SJSA1 (cell line): ENCODE data around the gene CHCHD3. TPM values are rescaled to one million over a fixed set of nuclear protein-coding genes. Genes with fewer than 3 reads are reported as not detected.
A peak's percentile ranks its signal among the peaks of the same experiment; 100 is the strongest.

ENCODE experiments used
- DNase-seq, 2 experiments: peaks; one replicate each; pipeline ENCODE4 v3.0.0-alpha.2; 2015 to 2020; ENCODE audit warnings: low spot score in 2 of 2, low read depth in 1 of 2
- H3K27ac ChIP-seq: fragments of 250-450 bp; sonication (Bioruptor Pico); 2 replicates; pipeline ENCODE4 v1.5.1; 2020; ENCODE audit warnings: mild to moderate bottlenecking, moderate library complexity
- H3K27me3 ChIP-seq: fragments of 250-450 bp; sonication (Bioruptor Pico); replicated peaks from 2 replicates; pipeline ENCODE4 v1.5.1; 2020; ENCODE audit warnings: mild to moderate bottlenecking, moderate library complexity
- H3K36me3 ChIP-seq: fragments of 250-450 bp; sonication (Bioruptor Pico); 2 replicates; pipeline ENCODE4 v1.5.1; 2020; ENCODE audit warnings: mild to moderate bottlenecking
- H3K4me1 ChIP-seq: fragments of 250-450 bp; sonication (Bioruptor Pico); replicated peaks from 2 replicates; pipeline ENCODE4 v1.6.1; 2021; ENCODE audit warnings: mild to moderate bottlenecking
- H3K4me3 ChIP-seq: fragments of 250-450 bp; sonication (Bioruptor Pico); 2 replicates; pipeline ENCODE4 v1.5.1; 2020; ENCODE audit warnings: mild to moderate bottlenecking
- H3K9me3 ChIP-seq: fragments of 250-450 bp; sonication (Bioruptor Pico); replicated peaks from 2 replicates; pipeline ENCODE4 v1.5.1; 2020; ENCODE audit warnings: mild to moderate bottlenecking
- total RNA-seq: library from RNA; depleted of rRNA; stranded (reverse); fragments of >200 nt; shearing (Covaris generic); gene quantifications from 2 replicates; pipeline ENCODE4 v1.2.3, GENCODE V29; 2014; rRNA removed

Gene CHCHD3
- total RNA-seq, result 150 and 198 TPM in 2 replicates

DNA sequence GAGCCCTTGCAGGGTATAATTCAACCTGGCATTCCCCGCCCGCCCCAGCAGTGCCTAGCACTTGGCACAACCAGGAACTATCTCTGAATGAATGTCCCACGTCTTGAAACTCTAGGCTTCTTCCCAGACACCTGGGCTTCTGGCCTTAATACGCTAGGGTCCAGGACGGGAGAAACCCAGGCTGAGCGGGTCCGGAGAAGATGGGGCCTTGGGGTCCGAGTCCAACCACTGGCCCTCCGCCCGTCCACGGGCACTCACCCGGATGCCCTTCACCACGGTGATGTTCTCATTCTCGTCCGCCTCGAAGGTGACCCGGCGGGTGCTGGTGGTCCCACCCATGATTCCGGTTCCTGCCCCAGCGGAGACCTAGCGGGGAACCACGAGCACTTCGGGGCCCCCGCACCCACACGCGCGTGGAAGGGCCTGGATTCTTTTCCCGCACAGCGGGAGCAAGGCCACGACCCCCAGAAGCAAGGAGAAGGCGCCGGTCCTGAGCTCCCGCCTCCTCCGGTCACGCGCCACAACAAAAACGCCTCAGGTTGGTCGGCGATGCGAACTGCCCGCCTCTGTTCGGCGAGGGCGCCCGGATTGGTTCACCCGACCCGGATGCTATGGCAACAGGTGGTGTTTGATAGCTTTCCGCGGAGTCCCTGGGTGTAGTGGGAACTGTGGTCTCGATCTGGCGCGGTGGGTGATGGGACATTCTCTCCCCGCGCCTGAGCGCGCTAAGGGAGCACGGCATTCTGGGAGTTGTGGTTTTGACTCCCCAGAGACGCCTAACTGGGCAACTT, at the start of gene CHCHD3:
Gene CHCHD3, minus strand, starts transcription at position 492 of the 791 bp plus-strand sequence. Its CDS starts 153 bp downstream, at position 339.
- Histone ChIP-seq H3K27me3 (no peaks in the 10 kb centered on the region; the same call in 1 of the 2 replicates), H3K36me3 (peaks cover 26% of the 10 kb centered on the region), H3K4me1 (no peaks in the 10 kb centered on the region), H3K4me3 (peak within 1 kb of the TSS; percentile 82), H3K9me3 (no peaks in the 10 kb centered on the region), H3K27ac (peak within 1 kb of the TSS; percentile 74)
- DNase-seq, result peak; percentile 94 to 98

DNA sequence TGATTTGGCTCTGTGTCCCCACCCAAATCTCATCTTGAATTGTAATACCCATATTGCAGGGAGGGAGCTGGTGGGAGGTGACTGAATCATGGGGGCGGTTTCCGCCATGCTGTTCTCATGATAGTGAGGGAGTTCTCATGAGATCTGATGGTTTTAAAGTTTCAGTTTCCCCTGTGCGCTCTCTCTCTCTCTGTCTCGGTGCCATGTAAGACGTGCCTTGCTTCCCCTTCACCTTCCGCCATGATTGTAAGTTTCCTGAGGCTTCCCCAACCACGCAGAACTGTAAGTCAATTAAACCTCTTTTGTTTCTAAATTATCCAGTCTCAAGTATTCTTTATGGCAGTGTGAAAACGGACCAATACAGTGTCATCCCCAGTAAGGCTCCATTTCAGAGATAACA, 48.3 kb upstream of the CHCHD3 start:
- Histone ChIP-seq H3K4me3 (no peak overlapping the region), H3K9me3 (no peaks in the 10 kb centered on the region), H3K27ac (no peak overlapping the region), H3K27me3 (peaks cover 8% of the 10 kb centered on the region; the same call in 1 of the 2 replicates), H3K4me1 (no peaks in the 10 kb centered on the region), H3K36me3 (no peaks in the 10 kb centered on the region)
- no peak for DNase-seq

DNA sequence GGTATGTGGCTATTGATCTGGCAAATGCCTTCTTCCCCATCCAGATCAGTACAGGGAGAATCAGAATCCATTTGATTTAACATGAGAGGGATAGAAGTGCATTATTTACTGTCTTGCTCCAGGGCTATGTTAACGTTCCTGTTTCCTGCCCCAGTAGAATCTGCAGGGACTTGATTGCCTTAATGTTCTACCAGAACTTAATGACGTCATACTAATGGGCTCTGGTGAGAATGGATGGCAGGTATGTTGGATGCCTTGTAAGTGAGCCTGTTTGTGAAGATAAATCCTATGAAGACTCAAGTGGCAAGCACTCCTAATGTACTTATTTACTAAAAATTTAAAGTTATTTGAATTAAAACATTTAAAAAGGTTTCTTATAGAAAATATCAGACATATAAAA, 44.5 kb upstream of the CHCHD3 start:
- no peaks in the 10 kb centered on the region for H3K9me3 ChIP-seq
- H3K27ac ChIP-seq, result no peak overlapping the region
- no peaks in the 10 kb centered on the region for H3K4me1 ChIP-seq
- H3K27me3 ChIP-seq, result no peaks in the 10 kb centered on the region
- no peak overlapping the region for H3K4me3 ChIP-seq
- H3K36me3 ChIP-seq, result no peaks in the 10 kb centered on the region
- DNase-seq, result no peak

DNA sequence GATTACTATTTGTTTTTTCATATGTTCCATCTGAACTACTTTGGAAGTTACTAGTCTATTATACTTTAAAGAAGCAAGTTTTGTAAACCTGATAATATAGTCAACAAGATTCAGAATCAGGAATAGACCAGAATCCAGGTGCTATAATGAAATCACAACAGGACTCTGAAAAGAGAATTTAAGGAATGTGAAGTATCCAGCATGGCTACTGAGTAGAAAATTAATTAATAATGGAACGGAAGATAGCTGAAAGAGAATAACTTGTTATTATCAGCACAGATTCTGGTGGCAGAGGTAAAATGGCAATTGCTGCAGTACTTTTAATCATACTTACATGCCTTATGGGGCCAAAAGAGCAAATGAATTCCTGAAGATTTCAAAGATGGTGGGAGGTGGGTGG, 43.1 kb upstream of the CHCHD3 start:
- no peaks in the 10 kb centered on the region for H3K4me1 ChIP-seq
- H3K27ac ChIP-seq, result no peak overlapping the region
- H3K27me3 ChIP-seq, result no peaks in the 10 kb centered on the region
- no peak for DNase-seq
- H3K9me3 ChIP-seq, result no peaks in the 10 kb centered on the region
- no peak overlapping the region for H3K4me3 ChIP-seq
- H3K36me3 ChIP-seq, result no peaks in the 10 kb centered on the region

- no peak for DNase-seq
- no peak overlapping the region for H3K27ac ChIP-seq
- no peaks in the 10 kb centered on the region for H3K9me3 ChIP-seq
- H3K27me3 ChIP-seq, result peaks cover 1% of the 10 kb centered on the region; the same call in 1 of the 2 replicates
- no peaks in the 10 kb centered on the region for H3K36me3 ChIP-seq
- no peaks in the 10 kb centered on the region for H3K4me1 ChIP-seq
- no peak overlapping the region for H3K4me3 ChIP-seq
Measured at GRCh38 chr7:133121175-133121844, 39.4 kb upstream of the CHCHD3 start.

- no peak for DNase-seq
- H3K36me3 ChIP-seq, result no peaks in the 10 kb centered on the region
- no peak overlapping the region for H3K4me3 ChIP-seq
- no peak overlapping the region for H3K27ac ChIP-seq
- peaks cover 8% of the 10 kb centered on the region; the same call in 1 of the 2 replicates for H3K27me3 ChIP-seq
- H3K9me3 ChIP-seq, result no peaks in the 10 kb centered on the region
- no peaks in the 10 kb centered on the region for H3K4me1 ChIP-seq
Measured at GRCh38 chr7:133119067-133119466, 37.2 kb upstream of the CHCHD3 start.

- H3K4me3 ChIP-seq, result no peak overlapping the region
- no peaks in the 10 kb centered on the region for H3K36me3 ChIP-seq
- no peaks in the 10 kb centered on the region for H3K9me3 ChIP-seq
- peaks cover 11% of the 10 kb centered on the region for H3K27me3 ChIP-seq
- no peaks in the 10 kb centered on the region for H3K4me1 ChIP-seq
- DNase-seq, result no peak
- H3K27ac ChIP-seq, result no peak overlapping the region
Measured at GRCh38 chr7:133118261-133118660, 36.4 kb upstream of the CHCHD3 start.

DNA sequence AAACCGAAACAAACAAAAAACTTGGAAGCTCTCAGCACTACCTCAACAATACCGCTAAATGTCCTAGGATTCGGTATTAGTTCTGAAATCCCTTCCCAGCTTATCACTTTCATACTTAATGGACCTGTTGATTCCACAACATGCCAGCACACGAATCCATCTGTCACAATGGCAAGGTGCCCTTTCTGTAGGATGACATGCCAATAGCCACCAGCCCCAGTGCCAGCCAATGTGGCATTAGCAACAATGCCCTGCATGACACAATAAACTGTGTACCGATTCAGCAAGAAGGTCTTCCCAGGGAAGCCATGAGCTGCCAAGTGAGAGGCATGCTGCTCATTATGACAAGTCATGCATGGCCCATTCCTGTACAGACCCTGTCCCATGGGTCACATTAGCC, 35.6 kb upstream of the CHCHD3 start:
- Histone ChIP-seq H3K9me3 (no peaks in the 10 kb centered on the region), H3K4me1 (no peaks in the 10 kb centered on the region), H3K36me3 (no peaks in the 10 kb centered on the region), H3K27me3 (peaks cover 12% of the 10 kb centered on the region), H3K4me3 (no peak overlapping the region), H3K27ac (no peak overlapping the region)
- no peak for DNase-seq

GRCh38 chr7:133115596-133115995, 33.7 kb upstream of the CHCHD3 start:
- peaks cover 12% of the 10 kb centered on the region for H3K27me3 ChIP-seq
- no peaks in the 10 kb centered on the region for H3K9me3 ChIP-seq
- no peaks in the 10 kb centered on the region for H3K36me3 ChIP-seq
- no peak overlapping the region for H3K4me3 ChIP-seq
- H3K27ac ChIP-seq, result no peak overlapping the region
- DNase-seq, result no peak
- H3K4me1 ChIP-seq, result no peaks in the 10 kb centered on the region

- H3K27ac ChIP-seq, result no peak overlapping the region
- no peaks in the 10 kb centered on the region for H3K9me3 ChIP-seq
- H3K27me3 ChIP-seq, result peaks cover 12% of the 10 kb centered on the region
- no peak for DNase-seq
- H3K4me3 ChIP-seq, result no peak overlapping the region
- H3K4me1 ChIP-seq, result no peaks in the 10 kb centered on the region
- H3K36me3 ChIP-seq, result no peaks in the 10 kb centered on the region
Measured at GRCh38 chr7:133114519-133114918, 32.6 kb upstream of the CHCHD3 start.

DNA sequence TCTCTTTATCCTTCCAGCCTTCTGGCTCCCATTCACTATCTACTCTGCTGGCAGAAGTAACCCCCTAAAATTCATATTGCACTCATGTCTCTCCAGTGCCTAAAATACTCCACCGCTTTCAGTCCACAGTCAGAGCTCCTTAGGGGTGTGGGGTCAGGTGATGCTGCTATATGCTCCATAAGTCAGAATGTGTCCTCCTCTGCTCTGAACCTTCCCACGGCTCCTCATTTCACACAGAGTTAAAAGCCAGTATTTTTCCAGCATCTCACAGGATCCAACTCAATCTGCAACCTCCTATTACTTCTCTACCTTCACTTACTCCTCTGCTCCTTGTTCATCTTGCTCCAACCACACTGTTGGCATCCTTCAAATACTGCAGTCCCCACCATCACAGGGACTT, 31.1 kb upstream of the CHCHD3 start:
- Histone ChIP-seq H3K9me3 (peaks cover 6% of the 10 kb centered on the region; the same call in 1 of the 2 replicates), H3K4me3 (no peak overlapping the region), H3K4me1 (no peaks in the 10 kb centered on the region), H3K36me3 (no peaks in the 10 kb centered on the region), H3K27ac (no peak overlapping the region), H3K27me3 (peaks cover 12% of the 10 kb centered on the region)
- DNase-seq, result no peak

DNA sequence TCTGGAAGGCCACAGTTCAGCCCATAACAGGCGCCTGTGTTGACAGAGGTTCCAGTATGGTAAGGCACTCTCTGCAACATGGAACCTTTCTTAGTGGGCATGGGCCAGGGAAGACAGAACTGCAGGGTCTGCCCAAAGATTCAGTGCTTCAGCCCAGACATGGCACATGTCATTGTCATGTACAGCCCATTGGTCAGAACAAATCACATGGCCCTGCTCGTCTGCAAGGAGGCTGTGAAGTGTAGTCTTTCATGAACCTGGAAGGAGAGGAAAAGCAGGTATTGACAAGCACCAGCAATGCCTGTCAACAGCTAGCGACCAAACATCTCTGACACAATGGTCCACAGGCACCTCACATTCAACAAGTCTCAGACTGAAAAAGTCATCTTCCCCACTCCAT, 30.4 kb upstream of the CHCHD3 start:
- DNase-seq, result no peak
- Histone ChIP-seq H3K27me3 (peaks cover 12% of the 10 kb centered on the region), H3K9me3 (peaks cover 6% of the 10 kb centered on the region; the same call in 1 of the 2 replicates), H3K4me3 (no peak overlapping the region), H3K4me1 (no peaks in the 10 kb centered on the region), H3K27ac (no peak overlapping the region), H3K36me3 (no peaks in the 10 kb centered on the region)

DNA sequence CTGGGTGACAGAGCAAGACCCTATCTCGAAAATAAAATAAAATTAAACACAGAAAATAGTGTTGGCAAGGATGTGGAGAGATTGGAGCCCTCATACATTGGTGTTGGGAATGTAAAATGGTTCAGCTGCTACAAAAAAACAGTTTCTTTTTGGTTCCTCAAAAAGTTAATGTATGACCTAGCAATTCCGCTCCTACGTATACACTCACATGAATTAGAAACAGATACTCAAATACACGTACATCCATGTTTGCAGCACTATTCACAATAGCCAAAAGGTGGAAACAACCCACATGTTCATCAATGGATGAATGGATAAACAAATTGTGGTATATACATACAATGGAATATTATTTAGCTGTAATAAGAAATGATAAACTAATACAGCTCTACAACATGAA, 28.4 kb upstream of the CHCHD3 start:
- H3K27me3 ChIP-seq, result peaks cover 8% of the 10 kb centered on the region; the same call in 1 of the 2 replicates
- no peaks in the 10 kb centered on the region for H3K4me1 ChIP-seq
- no peak overlapping the region for H3K4me3 ChIP-seq
- peaks cover 6% of the 10 kb centered on the region; the same call in 1 of the 2 replicates for H3K9me3 ChIP-seq
- no peaks in the 10 kb centered on the region for H3K36me3 ChIP-seq
- H3K27ac ChIP-seq, result no peak overlapping the region
- DNase-seq, result no peak

- DNase-seq, result no peak
- peaks cover 8% of the 10 kb centered on the region; the same call in 1 of the 2 replicates for H3K27me3 ChIP-seq
- H3K9me3 ChIP-seq, result peaks cover 6% of the 10 kb centered on the region; the same call in 1 of the 2 replicates
- no peaks in the 10 kb centered on the region for H3K4me1 ChIP-seq
- H3K4me3 ChIP-seq, result no peak overlapping the region
- no peak overlapping the region for H3K27ac ChIP-seq
- H3K36me3 ChIP-seq, result no peaks in the 10 kb centered on the region
Measured at GRCh38 chr7:133109816-133110215, 27.9 kb upstream of the CHCHD3 start.
